Stimulated activated CD4-positive, alpha-beta T cell treated with anti-CD3 and anti-CD28 coated beads, TNF-alpha, amount 100 ng/mL, for 48 hours (primary cell): Measurements from ENCODE around the gene HOXA9.

ENCODE experiments used
- DNase-seq, 3 donors: peaks; one replicate each; pipeline ENCODE4 v3.0.0-alpha.2; 2020; ENCODE audit warnings: low read depth in 3 of 3

Gene HOXA9

GRCh38 chr7:27188386-27189294 lies 23.3 kb upstream of the HOXA9 start:
- DNase-seq = no peak

- DNase-seq = no peak
Measured at GRCh38 chr7:27187475-27188385, 22.4 kb upstream of the HOXA9 start.

GRCh38 chr7:27186668-27187474 lies 21.5 kb upstream of the HOXA9 start:
- DNase-seq = no peak

GRCh38 chr7:27185854-27186667 lies 20.7 kb upstream of the HOXA9 start:
- no peak for DNase-seq

- DNase-seq = no peak
Measured at GRCh38 chr7:27185013-27185853, 19.9 kb upstream of the HOXA9 start, which contains the start of gene HOXA11. Gene HOXA11 (minus strand): TSS chr7:27185232. CDS start chr7:27185144, 88 bp downstream.

- no peak for DNase-seq
Measured at GRCh38 chr7:27184337-27185012, 19.1 kb upstream of the HOXA9 start.

- DNase-seq = no peak
Measured at GRCh38 chr7:27183682-27184336, 18.5 kb upstream of the HOXA9 start.

GRCh38 chr7:27182861-27183681 lies 17.7 kb upstream of the HOXA9 start:
- DNase-seq = no peak

GRCh38 chr7:27182285-27182841 lies 17.0 kb upstream of the HOXA9 start:
- DNase-seq = no peak

- DNase-seq = no peak
Measured at GRCh38 chr7:27181795-27182275, 16.5 kb upstream of the HOXA9 start.

GRCh38 chr7:27180431-27181420 lies 15.4 kb upstream of the HOXA9 start:
- DNase-seq = no peak

- peak in 2 of 3 donors; percentile 51 to 58 for DNase-seq
Measured at GRCh38 chr7:27179503-27180430, 14.4 kb upstream of the HOXA9 start.

- no peak for DNase-seq
Measured at GRCh38 chr7:27179030-27179429, 13.7 kb upstream of the HOXA9 start.

- DNase-seq = no peak
Measured at GRCh38 chr7:27178366-27178765, 13.0 kb upstream of the HOXA9 start.

GRCh38 chr7:27177795-27178320 lies 12.5 kb upstream of the HOXA9 start:
- no peak for DNase-seq
